ENCODE measurements around the gene RFTN1.

Gene RFTN1

DNA sequence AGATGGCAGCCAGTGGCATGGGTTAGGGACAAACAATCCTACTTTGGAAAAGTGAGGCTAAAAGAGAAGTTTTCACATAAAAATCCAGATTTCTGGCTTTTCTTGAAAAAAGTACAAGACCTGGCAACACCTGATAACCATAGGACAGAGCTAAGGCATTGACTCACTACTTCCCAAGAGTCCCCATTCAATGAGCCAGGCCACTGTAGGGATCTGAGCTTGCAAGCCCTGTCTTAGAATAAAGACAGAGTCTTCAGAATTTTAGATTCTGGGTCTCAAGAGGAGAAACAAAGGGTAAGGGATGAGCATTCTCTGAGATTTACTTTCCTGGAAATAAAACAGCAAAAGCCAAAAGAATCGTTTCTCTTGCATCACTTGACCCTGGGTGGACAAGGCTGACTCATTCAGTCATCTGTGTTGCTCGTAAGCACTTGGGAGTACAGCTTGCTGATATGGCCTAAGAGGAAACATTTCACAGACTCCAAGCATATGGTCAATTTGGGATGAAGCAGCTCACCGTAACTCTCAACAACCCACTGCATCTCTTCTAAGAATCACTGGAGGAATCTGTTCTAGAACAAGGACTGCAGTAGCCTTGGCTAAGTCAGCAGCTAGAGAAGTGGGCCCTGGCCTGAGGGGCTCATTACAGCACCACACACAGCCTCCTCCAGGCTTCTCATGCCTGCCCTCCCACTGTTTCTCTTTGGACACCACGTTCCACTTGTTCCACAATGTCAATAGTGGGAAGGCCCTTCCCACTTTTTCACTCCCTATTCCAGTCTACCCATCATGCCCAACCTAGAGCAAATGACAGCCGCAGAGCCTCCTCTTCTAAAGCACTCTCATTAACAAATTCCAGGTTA is 86.2 kb downstream of the RFTN1 start:
- no peak for DNase-seq

DNA sequence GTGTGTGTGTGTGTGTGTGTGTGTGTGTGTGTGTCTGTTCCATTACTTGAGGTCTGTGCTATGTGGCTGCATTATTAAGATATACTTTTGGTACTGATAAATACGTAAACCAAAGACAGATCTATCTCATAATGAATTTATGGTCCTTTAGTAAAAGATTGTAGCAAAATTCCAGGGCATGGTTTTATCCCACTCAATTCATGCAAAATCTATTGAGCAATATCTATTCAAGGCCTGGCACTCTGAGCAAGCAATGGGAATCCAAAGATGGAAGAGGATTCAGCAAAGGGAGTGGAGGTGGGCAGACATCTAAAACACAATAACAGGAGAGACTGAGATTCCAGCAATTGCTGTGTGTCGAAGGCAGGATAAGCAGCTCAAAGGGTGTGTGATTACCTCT is 86.8 kb downstream of the RFTN1 start:
- DNase-seq: no peak

DNA sequence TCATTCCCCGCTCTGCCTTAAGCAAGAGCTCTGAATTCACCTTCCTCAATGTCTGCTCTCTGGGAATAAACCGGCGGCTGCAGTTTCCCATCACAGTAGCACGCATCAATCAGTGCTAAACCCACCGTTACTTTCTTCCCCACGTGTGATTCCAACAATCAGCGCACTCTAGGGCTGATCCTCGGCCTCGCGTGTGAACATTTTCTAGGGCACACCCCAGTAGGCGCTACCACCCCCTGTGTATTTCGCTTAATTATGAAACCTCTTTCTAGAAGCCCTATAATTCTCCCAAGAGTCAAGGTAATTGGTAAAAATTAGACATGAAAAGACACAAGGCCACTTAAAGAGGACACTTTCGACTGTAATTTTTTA is 87.5 kb downstream of the RFTN1 start:
- no peak for DNase-seq

DNA sequence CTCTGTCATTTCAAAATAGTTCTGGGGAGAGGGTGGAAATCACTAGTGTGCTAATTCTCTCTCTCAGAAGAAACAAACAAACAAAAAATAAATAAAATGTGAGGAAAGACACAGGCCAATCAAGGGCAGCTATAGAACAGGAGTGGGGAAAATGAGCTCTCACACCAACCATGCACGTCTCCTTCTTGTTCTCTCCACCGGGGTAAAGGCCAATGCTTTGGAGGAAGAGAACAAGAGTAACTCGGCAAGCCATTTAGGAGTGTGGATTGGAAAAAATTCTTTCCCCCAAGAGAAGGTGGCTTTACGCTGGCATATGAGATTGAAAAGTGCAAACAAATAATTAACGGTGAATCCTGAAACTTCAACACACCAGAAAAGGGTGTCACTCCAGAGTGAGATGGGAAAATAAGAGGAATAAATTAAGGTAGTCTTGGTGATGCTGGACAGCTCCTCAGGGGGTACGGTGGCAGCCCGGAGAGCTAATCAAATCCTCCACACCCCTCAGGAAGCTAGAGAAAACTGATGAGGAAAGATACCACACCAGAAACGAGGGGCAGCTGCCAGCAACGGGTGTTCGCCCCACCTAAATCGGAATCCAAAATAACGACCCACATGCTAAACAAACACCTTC is 88.0 kb downstream of the RFTN1 start:
- DNase-seq: no peak

DNA sequence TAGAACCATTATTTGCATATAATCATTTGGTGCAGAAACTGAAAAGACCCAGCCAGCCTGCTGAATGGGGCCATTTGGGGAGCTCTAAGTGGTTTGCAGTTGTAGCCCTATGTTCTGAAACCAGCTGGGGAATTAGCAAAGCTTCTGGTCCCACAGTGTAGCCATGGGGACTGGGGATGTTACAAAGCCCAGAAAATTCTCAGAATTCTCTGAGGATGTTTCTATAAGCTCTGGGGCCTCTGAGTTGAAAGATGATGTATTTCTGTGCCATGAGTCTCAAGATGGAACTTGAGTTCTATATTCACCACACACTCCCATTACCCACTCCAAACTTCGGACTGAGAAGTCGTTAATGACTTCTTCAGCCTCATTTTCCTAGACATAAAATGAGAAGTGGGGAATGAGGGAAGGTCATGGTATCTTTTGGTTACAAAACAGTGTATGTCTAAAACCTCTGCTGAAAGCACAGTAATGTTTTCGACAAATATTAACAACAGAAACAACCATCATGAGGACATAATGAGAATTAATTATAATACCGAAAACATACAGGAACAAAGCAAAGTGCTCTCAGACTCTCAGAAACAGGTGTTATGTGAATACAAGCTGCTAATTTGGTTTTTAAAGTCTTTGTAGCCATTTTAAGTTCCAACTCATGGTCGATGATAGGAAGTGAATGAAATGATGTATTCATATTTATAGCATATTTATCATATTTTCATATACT is 89.4 kb downstream of the RFTN1 start:
- DNase-seq: no peak

DNA sequence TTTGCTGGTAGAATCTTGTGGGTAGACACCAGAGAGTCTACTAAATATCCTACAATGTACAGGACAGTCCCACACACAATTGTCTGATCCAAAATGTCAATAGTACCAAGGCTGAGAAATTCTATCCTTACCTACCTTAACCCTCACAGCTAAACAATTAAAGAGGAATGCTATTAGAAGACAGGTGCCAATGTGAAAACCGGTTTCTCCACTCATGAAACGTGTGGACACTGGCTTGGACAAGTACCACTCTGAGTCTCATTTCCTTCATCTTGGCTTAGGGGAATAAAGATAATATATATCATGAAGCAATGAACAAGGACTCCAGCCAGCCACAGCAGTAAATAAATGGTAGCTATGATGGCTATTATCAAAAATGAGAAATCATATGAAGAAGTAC is 90.2 kb downstream of the RFTN1 start:
- DNase-seq: no peak

DNA sequence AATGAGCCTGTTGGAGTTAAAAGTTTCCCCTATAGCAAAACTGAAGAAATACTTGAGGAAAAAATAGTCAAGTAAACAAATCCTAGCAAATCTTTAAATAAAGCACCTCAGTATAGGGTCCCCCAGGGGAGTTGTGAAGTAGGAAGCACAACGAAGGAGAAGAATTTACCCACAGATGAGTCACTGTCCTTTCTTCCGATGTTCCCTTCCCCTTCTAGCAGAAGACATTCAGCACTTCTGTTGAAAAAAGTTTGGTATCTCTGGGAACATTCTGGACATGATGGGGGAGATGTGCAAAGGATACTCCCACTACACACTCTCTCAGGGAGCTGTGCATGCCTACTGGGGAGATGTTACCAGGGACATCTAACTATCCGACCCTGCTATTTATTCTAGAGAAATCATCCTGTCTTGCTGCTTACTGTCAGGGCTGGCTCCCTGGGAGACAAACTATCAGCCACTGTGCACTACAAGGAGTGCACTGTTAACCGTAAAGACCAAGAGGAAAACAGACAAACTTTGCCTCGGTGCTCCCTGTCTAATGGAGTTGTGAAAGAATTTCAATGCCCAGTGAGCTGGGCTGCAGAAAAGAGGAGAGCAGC is 93.8 kb downstream of the RFTN1 start:
- DNase-seq: no peak

DNA sequence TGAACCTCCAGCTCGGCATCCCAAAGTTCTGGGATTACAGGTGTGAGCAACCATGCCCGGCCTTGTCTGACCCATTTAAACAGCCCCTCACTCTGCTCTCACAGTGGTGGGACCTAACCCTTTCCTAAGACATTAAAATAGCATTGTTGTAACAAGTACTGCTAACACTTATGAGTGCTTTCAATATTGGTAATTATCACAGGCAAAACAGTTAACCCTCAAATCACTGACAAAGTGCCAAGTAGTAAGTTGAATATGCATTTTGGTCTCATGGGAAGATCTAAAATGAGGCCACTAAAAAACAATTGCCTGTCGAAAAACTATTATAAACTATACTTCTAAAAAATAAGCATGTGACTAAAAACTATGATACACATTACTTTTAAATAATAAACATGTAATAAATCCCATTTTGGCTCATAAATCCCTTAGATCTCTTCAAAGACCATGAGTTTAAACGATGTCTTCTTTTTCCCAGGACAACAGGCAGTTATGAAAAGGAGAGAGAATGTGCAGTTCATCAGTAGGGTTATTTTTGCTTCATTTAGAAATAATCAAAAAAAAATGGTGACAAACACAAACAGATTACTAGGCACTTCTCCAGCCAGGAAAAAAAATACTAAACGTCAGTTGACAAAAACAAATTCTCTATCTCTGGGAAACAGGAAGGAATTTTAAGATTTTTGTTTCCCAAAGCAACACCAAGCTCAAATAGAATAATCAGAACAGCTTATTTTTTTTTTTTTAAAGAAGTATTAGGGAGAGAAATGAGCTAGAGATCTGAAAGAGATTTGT is 95.4 kb downstream of the RFTN1 start:
- no peak for DNase-seq

DNA sequence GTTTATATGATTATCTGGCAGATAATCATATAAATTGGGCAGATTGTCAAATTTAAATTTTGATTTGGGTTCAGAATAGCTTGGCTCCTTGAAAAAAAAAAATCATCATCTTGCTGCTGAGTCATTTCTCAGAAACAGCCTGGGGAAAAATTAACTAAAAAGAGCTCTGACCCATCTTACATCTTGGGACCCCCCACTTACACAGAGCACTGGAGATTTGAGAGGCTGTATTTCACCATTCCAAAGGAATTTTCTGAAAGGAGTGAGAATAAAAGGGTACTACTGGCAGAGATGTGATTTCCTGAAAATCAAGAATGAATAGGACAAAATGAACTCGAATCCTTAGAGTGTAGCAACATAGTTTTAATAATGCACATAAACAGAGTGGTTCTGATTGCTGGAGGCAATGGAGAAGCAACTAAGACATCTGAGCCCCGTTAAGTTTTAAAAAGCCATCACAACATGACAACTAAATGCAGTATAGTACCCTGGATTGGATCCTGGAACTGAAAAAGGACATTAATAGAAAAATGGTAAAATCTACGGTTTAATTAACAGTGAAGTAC is 97.5 kb downstream of the RFTN1 start:
- no peak for DNase-seq

DNA sequence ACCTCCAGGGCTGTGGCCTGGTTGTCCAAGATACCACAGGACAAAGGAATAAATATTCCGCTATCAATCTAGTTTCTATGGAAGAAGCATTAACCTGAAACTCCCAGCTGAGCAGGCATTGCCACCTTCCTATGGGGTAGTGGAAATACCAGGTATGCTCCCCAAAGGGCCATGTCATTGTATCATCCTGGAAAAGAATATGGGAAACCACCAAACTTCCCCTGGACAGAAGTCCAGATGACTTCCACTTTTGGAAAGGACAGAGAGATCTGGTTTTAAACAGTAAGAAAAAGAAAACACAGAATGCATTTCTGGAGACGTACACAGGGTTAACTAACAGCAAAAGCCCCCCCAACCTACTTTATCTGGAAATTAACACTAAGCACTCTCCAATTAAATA is 100.2 kb downstream of the RFTN1 start:
- DNase-seq: no peak

DNA sequence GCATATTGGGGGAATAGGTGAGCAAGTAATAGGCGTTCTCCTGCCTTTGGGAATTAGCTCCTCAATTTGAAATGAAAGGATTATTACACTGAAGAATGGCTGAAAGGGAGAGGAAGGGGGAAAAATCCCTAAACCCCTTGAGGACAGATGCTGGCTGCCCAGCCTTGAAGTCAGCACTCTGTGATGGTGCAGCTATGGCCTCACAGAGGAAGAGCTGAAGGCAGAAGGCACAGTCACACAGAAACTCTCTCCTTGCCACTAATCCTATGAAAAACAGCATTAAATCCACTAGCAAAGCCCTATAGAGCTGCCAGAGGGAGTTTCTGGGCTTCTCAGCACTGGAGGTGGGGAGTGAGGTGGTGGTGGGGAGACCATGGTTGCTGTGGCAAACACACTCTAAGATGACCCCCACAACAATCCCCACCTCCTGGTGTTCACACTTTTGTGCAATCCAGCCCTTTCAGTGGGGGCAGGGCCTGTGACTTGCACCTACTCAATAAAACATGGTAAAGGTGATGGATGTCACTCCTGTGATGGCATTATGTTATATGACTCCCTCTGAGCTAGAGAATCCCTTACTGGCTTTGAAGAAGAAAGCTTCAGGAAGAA is 101.2 kb downstream of the RFTN1 start:
- DNase-seq: no peak

DNA sequence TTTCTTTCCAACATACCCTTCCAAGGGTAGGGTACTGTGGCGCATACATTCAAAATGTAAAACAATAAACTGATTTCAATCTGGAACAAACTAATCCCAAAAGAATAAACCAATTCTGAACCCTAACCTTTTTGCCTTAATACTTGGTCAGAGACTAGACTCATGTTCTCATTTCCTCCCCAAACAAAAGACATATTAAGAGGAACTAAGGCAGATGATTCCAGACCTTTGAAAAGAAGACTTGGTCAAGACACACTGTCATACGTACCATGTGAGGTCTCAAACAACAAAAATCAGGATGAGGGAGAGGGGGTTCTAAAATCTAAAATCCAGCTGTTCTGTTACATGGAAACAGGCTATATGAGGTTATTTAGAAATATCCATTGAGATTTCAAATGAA is 102.1 kb downstream of the RFTN1 start:
- DNase-seq: no peak

DNA sequence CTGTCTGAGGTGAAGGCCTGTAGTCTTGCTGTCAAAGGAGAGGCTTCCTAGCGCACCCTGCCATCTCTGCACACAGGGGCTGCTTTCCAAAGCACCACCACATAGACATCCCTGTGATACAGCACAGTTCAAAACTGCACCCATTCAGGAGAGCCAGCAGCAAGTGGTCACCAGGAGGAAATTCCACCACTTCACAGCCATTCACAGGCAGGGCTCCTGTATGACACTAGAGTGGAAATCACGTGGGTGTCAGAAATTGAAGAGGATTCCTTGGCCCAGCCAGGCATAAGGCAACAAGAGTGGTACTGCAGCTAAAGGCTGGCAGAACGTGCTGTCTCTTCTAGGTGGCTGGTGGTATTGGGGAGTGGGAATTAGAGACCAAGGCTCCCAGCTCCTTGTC is 102.8 kb downstream of the RFTN1 start:
- no peak for DNase-seq

DNA sequence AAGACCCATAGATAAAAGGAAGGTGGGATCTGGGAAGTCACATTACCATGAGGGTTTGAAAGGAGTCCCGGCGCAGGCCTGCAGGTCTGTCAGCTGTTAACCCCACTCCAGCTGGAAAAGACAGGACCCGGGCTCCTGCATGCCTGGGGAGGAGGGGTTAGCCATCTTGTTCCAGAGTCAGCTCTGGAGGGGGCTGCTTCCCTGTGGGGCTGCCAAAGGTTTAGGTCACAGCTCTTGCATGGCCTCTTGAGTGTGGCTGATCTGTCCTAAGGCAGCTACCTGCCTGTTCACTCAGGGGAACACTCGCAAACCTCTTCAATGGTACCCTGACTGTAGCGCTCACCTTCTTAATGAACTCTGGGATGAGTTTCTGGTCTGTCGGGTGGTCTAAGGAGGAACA is 104.5 kb downstream of the RFTN1 start:
- no peak for DNase-seq

DNA sequence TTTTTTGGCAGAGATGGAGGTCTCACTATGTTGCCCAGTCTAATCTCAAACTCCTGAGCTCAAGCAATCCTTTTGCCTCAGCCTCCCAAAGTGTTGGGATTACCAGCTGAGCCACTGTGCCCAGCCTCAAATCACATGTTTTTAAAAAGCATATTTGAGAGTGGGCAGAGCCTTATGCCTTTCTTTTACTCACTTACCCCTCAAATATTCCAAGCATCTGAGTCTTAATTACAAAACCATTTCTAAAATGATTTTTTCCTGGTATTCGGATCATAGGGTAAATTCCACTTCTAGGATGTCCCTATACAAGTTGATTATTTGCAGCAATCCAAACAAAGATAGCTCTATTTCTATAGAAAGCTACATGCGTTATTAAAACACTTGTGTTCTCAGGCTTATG is 106.1 kb downstream of the RFTN1 start:
- DNase-seq: no peak

DNA sequence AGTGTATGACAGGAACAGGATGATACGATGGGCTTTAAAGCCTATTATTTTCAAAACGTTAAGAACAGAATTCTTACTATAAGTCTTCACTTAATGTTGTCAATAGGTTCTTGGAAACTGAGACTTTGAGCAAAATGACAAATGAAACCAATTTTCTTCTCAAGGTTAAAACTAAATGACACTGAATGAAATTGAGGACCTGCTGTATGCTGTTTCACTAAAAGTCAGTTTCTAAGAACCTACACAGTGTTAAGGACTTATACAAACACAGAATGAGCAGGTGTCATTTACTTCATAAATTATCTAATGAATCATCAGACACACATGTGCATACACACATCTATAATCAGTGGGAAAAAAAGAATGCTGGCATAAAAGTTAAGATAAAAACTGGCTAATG is 106.9 kb downstream of the RFTN1 start:
- DNase-seq: no peak

DNA sequence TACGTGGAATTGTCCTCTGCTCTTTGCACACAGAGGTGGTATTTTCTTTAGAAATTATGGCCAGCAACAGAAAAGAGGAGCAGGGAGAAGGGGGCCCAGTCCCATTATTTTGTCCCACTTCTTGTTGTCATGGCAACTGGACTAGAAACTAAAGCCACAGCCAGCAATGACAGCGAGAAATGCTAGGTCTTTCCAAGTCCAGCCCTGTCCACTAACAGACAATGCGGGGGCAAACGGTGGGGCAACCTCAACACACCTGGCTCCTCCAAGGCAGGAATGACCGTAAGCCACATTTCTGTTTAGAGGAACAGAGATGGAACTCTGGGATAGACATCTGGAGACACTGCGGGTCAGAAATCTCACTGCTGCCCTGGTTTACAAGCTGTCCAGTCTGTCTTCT is 107.3 kb downstream of the RFTN1 start:
- no peak for DNase-seq

DNA sequence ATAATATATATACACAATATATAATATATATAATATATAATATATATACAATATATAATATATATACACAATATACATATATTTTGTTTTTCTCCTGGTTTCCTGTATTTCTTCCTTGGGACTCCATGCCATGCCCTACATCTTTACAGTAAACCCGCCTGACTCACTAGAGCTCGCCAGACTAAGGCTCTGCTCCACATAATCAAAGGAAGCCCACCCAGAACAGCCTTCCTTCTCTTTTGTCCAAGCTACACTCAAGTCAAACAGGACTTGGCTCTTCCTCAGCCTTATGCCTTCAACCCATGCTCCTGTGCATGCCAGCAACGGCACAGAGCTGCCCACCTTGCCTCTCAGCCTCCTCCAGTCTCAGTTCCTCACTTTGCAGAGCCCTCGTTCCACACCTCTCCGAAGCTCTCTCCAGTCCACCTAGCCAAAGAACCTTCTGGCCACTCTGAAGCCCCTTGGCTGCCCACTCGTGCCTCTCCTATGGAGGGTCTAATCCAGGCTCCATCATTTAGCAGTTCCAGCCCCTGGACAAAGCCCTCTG is 109.1 kb downstream of the RFTN1 start:
- DNase-seq: no peak

DNA sequence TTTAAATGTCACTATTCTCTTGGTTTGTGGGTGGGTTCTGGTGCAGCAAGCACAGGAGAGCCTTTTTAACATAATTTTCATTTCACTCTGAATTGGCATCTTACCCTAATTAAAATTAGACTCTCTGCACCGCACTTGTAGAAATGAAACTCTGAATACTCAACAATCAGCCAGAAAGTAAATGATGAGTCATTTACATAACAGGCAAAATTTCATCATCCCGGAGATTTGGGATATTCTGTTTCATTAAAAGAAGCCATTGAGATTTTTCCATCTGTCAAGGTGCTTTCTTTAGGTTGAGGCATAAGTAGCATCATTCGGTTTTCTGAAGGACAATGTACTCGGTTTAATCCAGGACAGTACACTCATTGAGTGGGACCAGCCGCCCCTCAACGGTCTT is 111.0 kb downstream of the RFTN1 start:
- DNase-seq: no peak

DNA sequence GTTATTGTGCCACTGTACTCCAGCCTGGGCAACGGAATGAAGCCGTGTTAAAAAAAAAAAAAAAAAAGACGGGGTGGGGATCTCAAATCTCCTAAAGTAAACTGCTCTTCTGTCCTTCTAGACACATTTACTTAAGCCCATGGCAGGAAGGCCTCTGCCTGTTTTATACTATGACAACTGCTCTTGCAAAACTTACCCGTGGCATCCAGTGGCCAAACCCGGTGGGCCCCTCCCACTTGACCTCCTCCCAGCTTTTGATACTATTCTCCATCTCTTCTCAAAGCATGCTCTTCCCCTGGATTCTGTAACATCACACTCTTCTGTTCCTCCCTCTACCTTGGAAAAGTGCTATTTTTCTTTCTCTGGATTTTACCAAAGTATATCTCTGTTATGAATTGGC is 112.2 kb downstream of the RFTN1 start:
- no peak for DNase-seq

DNA sequence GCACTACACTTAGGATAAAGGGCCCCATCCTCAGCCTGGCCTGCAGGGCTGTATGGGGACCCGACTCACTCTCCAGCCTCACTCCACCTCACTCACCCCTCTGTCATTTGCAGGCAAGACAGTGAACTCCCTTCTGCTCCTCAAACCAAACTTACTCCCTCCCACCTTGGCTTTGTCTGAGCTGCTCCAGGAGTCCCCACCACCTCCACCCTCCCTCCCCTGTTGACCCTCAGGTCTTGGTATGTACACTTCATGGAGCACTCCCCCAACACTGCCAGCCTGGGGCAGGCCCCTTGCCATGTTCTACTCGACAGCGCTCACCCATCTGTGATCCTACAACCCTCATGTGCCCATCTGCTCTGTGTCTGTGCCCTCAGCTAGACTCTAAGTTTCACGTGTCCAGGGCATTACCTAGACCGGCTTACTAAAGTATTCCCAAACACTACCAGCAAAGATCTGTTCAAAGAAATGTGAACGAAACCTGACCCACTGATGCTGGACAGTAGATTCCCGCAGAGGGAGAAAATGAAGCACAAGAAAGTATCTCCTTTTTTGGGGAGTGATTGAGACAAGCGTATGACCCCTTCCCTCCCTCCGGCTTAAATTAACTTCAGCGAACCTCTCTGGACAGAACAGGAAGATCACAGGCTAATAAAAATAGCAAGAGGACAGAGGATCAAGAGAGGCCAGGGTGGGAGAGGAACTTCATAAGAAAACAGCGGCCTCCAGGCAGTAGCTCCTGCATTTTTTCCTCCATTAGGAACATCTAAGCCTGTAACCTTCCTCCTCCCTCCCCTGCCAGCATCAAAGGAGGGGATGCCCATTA is 113.2 kb downstream of the RFTN1 start:
- DNase-seq: no peak

Measured in activated gamma-delta T cell treated with Interleukin-2 at 50 U/mL for 16 hours (primary cell).